ENCODE results near the gene HSPA8. TPM values are rescaled to one million over a fixed set of nuclear protein-coding genes. Genes with fewer than 3 reads are reported as not detected.
"Not testable (repeated sequence)": the region's sequence is repeated elsewhere in the genome, so short reads cannot be mapped to it uniquely, and the experiment has no call there.

HSPA8 gene
- 3,716 and 4,248 TPM in 2 replicates for total RNA-seq (2014; rRNA removed; shearing (Covaris generic))

DNA sequence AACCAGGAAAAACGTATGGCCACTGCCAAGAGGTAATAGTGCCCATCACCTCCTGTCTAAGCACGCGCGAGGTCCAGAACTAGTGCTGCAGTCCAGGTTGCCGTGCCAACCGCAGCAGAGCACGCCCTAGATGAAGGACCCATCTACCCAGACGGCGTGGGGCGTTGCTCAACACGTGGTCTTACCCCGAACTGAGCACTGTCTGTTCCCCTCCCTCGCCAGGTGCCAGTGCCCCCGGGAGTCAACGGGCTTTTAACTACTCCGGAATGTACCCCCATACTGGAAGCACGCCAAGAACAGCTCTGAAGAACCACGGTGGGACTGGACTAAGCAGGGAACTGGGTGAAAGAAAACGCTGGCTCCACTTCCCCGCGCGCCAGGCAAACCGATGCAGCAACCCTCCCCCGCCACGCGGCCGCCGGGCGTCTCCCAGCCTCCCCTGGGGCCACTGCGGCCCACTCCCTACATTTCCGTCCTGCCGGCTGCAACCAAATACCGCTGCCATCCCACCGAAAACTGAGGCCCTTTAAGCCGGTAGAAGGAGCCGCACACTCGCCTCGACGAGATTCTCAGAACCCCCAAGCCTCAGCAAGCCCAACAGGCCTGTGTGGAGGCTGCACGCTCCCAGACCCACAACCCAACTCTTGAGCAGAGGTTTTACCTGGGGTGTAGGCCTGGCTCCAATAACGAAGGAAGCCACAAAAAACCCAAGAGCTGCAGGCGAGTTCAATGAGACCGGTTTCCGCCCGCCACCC is at the start of gene HSPA8:
HSPA8 (minus strand) TSS at position 734 of the 755 bp plus-strand sequence. CDS start 812 bp downstream, outside the sequence.
- DNase-seq (ENCODE audit: low spot score): peak; percentile 75

DNA sequence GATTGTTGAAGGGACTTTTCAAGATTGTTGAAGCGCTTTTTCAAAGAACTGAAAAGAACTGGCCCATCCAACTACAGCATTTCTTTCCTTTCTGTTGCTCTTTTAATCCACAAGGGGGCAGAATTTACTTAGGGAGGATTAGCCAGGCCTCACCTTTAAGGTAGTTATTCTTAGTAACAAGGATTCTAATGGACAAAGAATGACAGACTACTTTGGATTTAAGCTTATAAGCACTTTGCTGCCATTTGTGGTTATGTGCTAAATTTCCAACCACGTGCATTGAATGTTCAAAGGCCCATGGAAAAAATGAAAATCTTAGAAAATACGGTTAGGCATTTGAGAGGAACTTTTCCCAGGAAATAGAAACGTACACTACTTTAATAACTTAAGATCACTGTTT is 49.5 kb upstream of the HSPA8 start:
- peak; percentile 46 for DNase-seq (ENCODE audit: low spot score)

DNA sequence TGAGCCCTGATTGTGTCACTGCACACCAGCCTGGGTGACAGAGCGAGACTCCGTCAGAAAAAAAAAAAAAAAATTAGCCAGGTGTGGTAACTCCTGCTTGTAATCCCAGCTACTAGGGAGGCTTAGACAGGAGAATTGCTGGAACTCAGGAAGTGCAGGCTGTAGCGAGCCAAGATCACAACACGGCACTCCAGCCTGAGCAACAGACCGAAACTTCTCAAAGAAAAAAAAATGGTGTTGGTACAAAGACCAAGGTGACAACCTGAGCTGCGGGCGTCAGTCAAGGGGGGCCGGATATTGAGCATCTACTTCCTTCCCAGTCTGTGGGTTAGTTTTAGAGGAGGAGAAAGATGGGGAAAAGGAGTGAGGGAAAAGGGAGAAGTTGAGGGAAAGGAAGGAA is 48.5 kb upstream of the HSPA8 start:
- no peak for DNase-seq (ENCODE audit: low spot score)

DNA sequence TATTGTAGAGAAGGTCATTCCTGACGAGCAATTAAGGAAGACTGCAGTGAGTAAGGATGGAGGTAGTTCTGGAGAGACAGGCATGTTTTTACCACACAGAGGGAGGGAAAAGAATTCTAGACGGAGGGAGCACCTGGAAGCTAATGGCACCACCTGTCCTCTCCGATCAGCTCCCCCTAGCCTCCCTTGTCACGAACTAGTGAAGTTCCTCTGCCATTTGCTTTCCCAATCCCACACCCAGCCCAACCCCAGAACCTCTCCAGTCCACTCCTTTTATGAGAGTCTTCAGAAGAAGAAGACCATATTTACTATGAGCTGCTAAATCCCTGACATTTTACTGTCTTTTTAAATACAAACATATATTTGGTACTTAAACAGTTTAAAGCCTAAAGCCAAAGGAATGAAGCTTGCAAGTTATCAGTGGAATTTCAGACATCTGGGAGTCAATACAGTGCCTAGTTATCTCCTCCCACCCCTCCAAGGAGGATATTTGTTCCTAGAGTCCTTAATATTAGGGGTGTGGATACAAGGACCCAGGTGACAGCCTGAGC is 46.1 kb upstream of the HSPA8 start:
- no peak for DNase-seq (ENCODE audit: low spot score)

DNA sequence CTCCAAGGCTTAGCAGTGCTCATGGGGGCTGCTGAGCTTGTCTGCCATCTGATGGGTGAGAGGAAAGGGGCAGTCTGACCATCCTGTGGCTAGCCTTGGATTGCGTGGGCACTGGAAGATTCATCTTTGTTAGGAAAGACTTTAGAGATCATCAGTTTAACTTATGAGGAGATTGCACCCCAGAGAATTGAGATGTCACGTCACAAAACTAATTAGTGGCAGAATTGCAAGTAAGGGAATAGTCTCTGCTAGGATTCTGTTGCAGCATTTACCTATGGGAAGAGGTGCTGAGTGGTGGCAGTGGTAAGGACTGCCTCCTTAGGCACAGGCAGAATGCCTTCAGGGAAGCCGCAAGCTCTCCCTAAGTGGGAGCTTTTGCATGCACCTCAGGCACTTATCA is 42.8 kb upstream of the HSPA8 start:
- DNase-seq (ENCODE audit: low spot score): no peak

DNA sequence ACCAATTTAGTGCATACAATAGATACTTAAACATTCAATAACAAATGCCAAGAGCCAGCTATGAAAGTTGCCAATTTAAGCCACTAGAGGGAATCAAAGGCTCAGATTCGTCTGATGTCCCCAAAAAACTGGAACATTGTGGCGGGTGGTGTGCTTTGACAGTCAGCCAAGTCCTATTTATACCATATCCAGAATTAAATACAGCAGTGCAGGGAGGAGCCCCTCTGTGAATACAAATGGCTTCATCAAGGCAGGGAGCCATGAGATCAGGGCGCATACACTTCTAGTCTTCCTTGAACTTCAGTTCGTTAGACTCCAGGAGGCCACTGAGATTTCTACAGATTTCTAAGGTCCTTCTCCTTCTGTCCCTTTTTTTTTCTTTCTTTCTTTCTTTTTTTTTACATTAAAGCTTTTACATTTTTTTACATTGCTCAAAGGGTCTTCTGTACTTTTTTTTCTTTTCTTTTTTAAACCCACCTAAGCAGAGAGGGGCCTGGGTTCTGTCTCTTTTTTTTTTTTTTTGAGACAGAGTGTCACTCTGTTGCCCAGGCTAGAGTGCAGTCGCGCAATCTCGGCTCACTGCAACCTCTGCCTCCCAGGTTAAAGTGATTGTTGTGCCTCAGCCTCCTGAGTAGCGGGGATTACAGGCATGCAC is 41.5 kb upstream of the HSPA8 start:
- peak; percentile 53 for DNase-seq (ENCODE audit: low spot score)

DNA sequence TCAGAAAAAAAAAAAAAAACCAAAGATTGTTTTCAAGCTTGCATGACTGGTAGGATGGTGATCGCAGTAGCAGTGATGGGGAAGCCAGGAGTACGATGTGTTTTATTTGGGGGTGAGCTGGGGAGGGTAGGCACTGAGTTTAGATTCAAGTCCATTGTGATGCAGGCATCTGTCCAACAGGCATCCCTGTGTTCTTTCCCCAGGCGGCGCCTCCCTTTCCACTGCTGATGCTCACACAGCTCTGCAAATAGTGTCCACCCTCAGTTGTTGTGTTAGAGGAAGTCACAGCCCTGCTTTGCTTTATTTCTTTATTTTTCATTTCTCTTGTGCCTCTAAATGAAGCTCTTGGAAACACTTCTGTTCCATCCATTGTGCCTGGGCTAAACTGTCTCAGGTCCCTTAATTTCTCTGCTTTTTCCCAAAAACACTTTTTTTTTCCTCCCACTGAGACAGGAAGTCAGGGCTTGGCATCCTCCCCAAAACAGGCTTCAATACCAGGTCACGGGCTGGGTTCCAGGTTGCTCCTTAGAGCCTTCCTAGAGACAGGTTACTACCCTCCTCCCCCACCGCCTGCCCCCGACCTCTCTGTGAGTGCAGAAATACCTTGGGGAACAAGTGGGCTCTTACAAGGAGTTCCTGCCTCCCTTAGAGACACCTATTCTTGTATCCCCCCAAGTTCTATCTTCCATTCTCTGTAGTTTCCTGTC is 38.6 kb upstream of the HSPA8 start:
- no peak for DNase-seq (ENCODE audit: low spot score)

DNA sequence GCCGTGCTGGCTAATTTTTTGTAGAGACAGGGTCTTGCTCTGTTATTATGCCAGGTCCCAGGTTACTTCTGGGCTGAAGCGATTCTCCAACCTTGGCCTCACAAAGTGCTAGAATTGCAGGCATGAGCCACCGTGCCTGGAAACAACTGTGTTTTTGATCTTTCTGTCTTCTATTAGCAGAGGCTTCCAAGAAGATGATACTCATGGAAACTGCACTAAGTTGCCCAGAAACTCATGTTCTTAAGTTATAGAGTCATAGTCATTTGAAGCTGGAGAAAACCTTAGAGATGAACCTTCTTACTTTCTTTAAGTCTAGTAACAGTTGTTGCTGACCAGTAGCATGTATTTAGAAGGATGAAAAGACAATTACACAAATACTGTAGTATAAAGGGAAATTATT is 37.1 kb upstream of the HSPA8 start:
- no peak for DNase-seq (ENCODE audit: low spot score)

DNA sequence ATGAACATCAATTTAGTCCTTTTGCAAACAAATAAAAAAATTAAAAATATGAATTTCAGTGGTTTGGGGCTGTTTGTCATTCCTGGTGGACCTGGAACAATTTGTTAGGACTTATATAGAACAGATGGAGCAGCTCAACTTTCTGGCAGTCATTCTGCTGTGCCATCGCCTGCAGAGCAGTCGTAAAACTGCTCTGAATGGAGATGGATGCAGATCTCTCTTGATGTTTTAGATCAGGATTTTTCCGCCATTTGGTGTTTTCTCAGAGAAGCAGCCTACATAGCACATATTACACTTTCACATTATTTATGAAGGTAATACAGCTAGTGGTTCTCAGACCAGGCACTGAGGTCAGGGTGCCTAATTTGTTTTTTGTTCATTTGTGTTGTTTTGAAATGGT is 31.8 kb upstream of the HSPA8 start:
- DNase-seq (ENCODE audit: low spot score): no peak

DNA sequence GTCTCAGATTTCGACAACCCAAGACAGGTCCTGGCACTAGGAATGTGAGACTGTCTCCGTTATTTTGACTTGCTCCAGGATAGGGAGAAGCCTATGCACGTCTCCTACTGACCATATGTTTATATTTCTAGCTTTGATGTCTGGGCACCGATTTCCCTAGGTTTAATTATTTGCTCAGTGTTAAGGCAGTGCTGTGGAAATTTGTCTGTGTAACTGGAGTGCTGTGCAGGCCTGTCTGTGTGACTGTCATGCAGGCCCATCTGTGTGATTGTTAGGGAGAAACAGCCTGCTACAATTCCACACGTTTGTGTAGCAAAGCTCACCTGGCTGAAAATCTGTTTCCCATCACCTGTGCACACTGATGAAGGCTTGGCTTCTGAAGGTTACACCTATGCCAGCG is 29.6 kb upstream of the HSPA8 start:
- no peak for DNase-seq (ENCODE audit: low spot score)

DNA sequence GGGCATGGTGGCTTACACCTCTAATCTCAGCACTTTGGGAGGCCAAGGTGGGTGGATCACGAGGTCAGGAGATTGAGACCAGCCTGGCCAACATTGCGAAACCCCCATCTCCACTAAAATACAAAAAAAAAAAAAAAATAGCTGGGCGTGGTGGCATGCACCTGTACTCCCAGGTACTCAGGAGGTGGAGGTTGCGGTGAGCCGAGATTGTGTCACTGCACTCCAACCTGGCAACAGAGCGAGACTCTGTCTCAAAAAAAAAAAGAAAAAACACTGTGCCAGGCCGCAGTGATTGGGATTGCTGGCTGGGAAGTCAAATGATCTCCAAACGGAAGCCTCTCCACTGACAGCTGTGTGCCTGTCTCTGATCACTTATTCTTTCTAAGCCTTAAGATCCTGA is 28.2 kb upstream of the HSPA8 start:
- DNase-seq (ENCODE audit: low spot score): not testable (repeated sequence)

DNA sequence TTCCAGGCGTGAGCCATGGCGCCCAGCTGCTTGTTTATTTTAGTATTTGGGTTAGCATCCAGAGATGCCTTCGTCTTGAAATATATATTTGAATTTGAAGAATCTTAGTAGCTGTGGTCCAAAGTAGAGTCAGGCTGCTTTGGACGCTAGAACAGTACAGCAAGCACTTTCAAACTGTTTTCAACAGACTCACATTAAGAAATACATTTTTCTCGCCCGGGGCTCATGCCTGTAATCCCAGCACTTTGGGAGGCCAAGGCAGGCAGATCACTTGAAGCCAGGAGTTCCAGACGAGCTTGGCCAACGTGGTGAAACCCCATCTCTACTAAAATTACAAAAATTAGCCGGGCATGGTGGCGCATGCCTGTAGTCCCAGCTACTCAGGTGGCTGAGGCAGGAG is 27.0 kb upstream of the HSPA8 start:
- not testable (repeated sequence) for DNase-seq (ENCODE audit: low spot score)

DNA sequence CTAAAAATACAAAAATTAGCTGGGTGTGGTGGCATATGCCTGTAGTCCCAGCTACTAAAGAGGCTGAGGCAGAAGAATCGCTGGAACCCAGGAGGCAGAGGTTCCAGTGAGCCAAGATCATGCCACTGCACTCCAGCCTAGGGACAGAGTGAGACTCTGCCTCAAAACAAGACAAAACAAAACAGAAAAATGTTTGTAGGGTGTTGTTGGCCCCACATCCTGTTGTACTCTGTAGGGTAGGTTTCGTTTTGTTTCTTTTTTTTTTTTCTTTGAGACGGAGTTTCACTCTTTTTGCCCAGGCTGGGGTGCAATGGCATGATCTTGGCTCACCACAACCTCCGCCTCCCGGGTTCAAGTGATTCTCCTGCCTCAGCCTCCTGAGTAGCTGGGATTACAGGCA is 25.7 kb upstream of the HSPA8 start:
- not testable (repeated sequence) for DNase-seq (ENCODE audit: low spot score)

DNA sequence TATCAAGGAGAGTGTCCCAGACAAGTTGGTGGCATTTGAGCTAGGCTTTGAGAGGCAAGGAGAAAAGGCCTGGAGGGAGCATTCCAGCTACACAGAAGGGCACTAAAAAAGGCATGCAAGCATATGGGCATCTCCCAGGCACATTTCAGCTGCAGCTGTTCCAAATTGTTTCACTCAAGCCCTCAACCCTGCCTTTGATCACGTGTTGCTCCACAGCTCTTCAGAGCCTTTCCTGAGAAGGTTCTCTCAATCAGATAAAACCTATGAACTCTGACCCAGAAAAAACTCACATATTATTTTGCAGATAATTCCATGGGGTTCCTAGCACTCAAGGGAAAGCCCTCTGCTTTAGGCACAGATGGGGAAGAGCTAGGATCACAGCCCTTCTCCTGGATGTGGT is 24.4 kb upstream of the HSPA8 start:
- DNase-seq (ENCODE audit: low spot score): no peak

DNA sequence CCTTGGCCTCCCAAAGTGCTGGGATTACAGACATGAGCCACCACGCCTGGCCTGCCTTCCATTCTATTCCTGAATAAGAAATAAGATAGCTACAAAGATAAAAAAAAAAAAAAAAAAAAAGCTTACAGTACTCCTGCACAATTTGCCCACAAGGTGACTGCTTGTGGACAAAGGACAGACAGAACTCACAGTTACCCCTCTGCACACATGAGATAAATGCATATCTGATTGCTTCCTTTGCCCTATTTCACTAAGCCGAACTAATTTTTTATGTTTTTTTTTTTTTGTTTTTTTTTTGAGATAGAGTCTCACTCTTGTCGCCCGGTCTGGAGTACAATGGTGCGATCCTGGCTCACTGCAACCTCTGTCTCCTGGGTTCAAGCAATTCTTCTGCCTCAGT is 23.6 kb upstream of the HSPA8 start:
- DNase-seq (ENCODE audit: low spot score): no peak

DNA sequence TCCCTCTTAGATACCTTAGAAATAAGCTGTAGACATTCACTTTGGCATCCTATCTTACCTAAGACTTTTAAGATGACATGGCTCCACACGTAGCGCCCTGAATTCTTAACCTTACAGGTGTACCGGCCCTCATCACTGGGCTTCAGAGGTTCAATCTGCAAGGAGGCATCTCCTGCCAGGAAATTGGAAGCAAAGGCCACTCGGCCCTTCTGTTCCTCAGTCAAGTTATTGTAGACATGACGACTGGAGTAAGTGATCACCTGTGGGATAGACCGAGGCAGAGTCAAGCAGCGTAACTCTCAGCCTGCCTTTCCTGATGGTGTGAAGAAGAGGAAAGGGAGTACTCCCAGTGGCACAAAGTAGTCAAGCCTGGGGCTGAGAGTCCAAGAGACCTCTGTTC is 22.5 kb upstream of the HSPA8 start:
- no peak for DNase-seq (ENCODE audit: low spot score)

DNA sequence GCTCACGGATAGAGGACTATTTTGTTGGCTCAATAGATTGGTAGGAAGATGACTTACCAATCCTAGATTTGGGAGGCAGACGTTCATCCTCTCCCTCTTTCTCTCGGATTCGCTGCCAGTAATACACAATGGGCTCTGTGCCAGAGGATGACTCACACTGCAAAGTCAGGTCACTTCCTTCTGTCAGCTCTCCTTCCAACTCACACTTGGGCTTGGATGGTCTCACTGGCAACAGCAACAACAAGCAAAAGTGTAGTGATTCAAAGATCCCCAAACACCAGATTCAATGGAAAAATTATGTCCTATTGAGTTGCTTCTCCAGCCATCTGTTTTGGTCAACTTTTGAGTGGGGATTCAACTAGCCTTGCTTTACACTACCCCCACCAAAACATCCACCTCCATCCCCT is 21.7 kb upstream of the HSPA8 start:
- peak; percentile 88 for DNase-seq (ENCODE audit: low spot score)

DNA sequence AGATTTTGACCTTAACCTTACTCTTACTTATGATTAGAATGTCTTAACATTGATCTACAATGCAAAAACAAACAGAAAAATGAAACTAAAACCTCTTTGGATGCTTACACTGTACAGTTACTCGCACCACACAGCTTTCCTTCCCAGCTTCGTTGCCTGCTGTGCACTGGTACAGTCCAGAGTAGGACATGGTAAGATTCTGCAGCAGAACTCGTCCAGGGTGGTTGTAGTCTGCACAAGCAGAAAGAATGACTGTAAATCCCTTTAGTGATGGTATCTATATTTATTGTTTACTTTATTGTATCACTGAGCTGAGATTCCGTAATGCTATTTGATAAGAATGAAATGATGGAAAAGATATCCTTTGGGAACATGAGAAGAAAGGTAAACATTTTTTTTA is 21.0 kb upstream of the HSPA8 start:
- no peak for DNase-seq (ENCODE audit: low spot score)

DNA sequence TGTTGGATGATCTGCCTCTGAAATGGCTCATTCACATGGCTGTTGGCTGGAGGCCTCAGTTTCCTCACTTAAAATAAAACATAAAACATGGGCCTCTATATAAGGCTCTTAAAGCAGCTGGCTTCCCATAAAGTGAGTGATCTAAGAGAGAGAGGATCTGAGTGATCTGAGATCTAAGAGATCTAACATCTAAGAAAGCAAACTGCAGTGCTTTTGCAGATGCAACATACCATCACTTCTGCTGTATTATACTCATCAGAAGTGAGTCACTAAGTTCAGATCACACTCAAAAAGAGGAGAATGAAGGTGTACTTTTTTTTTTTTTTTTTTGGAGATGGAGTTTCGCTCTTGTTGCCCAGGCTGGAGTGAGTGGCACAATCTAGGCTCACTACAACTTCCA is 18.1 kb upstream of the HSPA8 start:
- DNase-seq (ENCODE audit: low spot score): no peak

DNA sequence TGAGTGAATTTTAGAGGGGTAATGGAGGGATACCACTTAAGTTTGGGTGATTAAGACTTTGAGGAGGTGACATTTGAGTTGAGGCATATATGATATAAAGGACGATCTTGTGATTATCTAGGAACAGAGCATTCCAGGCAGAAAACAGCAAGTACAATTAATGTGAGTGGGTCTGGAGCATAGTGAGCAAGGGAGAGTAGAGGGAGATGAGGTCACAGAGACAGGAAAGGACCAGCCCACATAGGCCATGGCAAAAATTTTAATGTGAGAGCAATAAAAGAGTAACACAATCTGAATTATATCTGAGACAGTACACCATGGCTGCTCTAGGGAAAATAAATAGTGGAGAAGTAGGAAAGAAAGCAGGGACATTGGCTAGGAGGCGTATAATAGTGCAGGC is 14.5 kb upstream of the HSPA8 start:
- no peak for DNase-seq (ENCODE audit: low spot score)

DNA sequence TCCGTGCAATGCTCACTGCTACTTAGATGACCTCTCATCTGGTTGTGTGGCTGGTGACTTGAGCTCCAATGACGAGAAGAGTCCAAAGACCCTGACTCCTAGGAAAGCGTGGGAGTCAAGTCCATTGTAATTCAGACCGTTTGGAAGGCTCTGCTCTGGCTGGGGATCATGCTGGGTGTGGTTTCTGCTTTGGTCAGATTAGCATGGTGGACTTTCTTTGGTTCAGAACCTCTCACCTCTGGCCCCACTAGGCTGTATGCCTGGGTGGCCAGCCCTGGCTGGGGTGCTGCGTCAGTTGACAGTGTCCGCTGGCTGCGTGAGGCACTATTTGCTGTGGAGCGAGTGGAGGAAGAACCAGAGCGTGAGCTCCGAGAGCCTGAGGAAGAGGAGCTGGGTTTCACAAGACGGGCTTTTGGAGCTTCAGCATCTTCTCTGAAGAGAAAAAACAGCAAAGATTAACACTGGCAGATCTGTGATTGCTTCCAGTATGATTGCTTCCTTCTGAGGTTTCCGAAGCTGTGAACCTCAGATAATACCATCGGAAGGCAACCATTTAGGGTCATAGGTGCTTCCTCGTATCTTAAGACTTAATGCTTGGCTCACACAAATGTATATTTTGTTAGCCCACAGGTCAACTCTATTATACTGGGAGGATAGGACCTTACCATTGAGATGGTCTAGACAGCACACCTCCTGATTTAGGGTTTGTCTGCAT is 11.6 kb upstream of the HSPA8 start:
- DNase-seq (ENCODE audit: low spot score): no peak

DNA sequence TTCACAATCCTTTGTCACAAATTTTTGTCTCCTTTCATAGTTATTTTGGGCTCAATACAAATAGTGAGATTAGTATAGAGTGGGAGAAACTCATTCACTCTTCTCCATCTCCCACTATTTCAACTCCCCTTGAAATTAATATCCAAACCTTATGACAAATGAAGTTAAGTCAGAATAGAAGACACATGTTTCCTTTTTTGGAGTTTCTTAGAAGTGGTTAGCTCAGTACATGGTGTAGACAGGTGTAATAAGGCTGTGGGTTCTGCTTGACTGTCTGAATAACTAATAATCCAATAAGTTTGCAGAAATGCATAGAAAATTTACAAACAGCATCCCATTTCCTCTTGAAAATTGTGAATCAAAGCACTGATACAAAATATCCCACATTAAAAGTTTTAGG is 10.8 kb upstream of the HSPA8 start:
- no peak for DNase-seq (ENCODE audit: low spot score)

Measured in H4 (cell line).